AG04450 (cell line): ENCODE results near the gene KCNH5. TPM values are rescaled to one million over a fixed set of nuclear protein-coding genes. Genes with fewer than 3 reads are reported as not detected.
A peak's percentile ranks its signal among the peaks of the same experiment; 100 is the strongest.
"Not testable (repeated sequence)": the region's sequence is repeated elsewhere in the genome, so short reads cannot be mapped to it uniquely, and the experiment has no call there.

Experiments
- CTCF ChIA-PET: fragments of 300-600, 350-600 bp; formaldehyde crosslinking; extraction: SDS; loops from one replicate; lab custom pipeline; 2022; ENCODE audit warnings: antibody characterized with exemption, inconsistent platforms; lab: Charles Lee
- POLR2A ChIA-PET: fragments of 350-600 bp; formaldehyde crosslinking; extraction: SDS; loops from one replicate; lab custom pipeline; 2021; ENCODE audit warnings: antibody characterized with exemption, inconsistent platforms; lab: Yijun Ruan, JAX
- DNase-seq: peaks from one replicate; pipeline ENCODE4 v3.0.0-alpha.2; 2011; ENCODE audit warnings: low read depth, low spot score
- H3K27ac ChIP-seq: one replicate; pipeline ENCODE4 v1.5.1; 2012; ENCODE audit warnings: low read depth, low read length, control low read depth
- H3K27me3 ChIP-seq: one replicate; pipeline ENCODE4 v1.6.0; 2012; ENCODE audit warnings: low read length; ENCODE audit not compliant: control insufficient read depth, insufficient read depth
- H3K4me3 ChIP-seq: 2 replicates; pipeline ENCODE4 v1.5.1; 2011; ENCODE audit warnings: mild to moderate bottlenecking, low read depth, low read length, control low read depth
- H3K9me3 ChIP-seq: 2 replicates; pipeline ENCODE4 v1.5.1; 2012; ENCODE audit warnings: low read length; ENCODE audit not compliant: control insufficient read depth, insufficient read depth
- polyA plus RNA-seq: library from polyadenylated mRNA; depleted of rRNA; stranded (reverse); fragments of >200 nt; gene quantifications from 2 replicates; pipeline ENCODE4 v1.2.3, GENCODE V29; 2011
- TF ChIP-seq, protein P1 (sequence below): IDR thresholded peaks from 2 replicates; pipeline ENCODE4 v1.5.1; 2011; ENCODE audit warnings: low read depth, low read length, control low read depth, inconsistent platforms

The KCNH5 gene
- polyA plus RNA-seq, 1 experiment, result 0.24 TPM

DNA sequence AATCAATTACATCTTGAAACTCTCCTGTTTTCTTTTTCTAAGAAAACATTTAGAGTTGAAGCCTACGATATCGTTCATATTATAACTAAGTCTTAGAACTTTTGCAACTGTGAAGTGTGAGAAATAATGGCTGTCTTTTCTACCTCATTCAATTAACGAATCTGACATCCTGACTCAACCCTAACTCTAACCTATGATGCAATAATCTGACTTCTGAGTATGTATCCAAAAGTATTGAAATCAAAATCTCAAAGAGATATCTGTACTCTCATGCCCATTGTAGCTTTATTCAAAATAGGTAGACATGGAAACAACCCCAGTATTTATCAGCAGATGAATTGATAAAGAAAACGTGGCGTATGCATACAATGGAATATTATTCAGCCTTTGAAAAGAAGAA lies 252.7 kb downstream of the KCNH5 start:
- H3K4me3 ChIP-seq, result no peak overlapping the region
- ChIA-PET CTCF (no interaction called here), POLR2A (no interaction called here)
- DNase-seq, result no peak
- H3K27me3 ChIP-seq, result no peaks in the 10 kb centered on the region
- no peak overlapping the region for H3K27ac ChIP-seq
- H3K9me3 ChIP-seq, result no peaks in the 10 kb centered on the region
- TF ChIP-seq, protein P1, sequence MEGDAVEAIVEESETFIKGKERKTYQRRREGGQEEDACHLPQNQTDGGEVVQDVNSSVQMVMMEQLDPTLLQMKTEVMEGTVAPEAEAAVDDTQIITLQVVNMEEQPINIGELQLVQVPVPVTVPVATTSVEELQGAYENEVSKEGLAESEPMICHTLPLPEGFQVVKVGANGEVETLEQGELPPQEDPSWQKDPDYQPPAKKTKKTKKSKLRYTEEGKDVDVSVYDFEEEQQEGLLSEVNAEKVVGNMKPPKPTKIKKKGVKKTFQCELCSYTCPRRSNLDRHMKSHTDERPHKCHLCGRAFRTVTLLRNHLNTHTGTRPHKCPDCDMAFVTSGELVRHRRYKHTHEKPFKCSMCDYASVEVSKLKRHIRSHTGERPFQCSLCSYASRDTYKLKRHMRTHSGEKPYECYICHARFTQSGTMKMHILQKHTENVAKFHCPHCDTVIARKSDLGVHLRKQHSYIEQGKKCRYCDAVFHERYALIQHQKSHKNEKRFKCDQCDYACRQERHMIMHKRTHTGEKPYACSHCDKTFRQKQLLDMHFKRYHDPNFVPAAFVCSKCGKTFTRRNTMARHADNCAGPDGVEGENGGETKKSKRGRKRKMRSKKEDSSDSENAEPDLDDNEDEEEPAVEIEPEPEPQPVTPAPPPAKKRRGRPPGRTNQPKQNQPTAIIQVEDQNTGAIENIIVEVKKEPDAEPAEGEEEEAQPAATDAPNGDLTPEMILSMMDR, result no peak

DNA sequence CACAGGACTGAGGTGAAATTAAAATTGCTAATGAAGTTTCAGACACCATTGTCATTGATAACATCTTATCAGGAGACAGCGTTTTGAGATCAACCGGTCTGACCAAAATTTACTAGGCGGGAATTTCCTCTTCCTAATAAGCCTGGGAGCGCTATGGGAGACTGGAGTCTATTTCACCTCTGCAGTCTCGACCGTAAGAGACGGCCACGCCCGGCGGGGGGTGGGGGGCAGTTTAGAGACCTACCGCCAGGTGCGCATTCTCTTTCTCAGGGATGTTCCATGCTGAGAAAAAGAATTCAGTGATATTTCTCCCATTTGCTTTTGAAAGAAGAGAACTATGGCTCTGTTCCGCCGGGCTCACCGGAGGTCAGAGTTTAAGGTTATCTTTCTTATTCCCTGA lies 263.9 kb downstream of the KCNH5 start:
- H3K9me3 ChIP-seq, POLR2A ChIA-PET, CTCF ChIA-PET, H3K27me3 ChIP-seq, H3K4me3 ChIP-seq, H3K27ac ChIP-seq, DNase-seq: not testable (repeated sequence)

DNA sequence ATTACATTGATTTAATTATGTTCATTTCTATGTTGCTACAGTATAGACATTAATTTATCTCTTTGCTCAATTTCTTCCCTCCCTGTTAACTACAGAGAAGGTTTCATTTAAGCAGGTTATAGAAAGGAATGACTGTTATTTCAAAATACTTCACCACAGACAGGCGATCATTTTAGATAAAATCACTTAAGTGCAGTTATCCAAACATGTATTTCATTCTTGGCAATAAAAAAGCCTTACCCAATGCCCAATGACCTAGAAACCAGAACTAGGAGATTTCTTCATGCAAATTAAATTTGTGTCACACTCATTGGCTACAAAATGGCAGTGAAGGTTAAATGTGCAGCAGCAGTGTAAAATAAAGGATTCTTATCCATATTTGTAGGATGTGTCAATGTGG lies 266.4 kb downstream of the KCNH5 start:
- ChIA-PET CTCF (no interaction called here), POLR2A (no interaction called here)
- Histone ChIP-seq H3K27ac (no peak overlapping the region), H3K27me3 (no peaks in the 10 kb centered on the region), H3K4me3 (no peak overlapping the region), H3K9me3 (no peaks in the 10 kb centered on the region)
- TF ChIP-seq, protein P1, result no peak
- peak; percentile 11 for DNase-seq

DNA sequence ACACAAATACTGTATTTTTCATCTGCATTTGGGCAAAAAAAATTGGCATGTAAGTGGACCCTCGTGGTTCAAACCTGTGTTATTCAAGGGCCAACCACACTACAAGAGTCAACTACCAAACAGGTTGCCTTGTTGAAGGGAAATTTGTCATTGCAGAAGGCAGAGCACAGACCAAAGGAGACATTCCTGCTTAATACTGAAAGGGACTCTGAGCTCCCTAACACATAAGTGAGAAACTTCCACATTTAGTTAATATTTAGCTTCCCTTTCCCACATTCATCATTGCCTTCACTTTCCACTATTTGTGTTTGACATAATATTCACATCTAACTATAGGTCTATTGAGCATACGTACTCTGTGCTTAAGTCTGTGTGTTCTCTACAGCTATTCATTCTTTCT lies 266.9 kb downstream of the KCNH5 start:
- H3K4me3 ChIP-seq, result no peak overlapping the region
- TF ChIP-seq, protein P1, result no peak
- CTCF ChIA-PET, result no interaction called here
- no peaks in the 10 kb centered on the region for H3K9me3 ChIP-seq
- POLR2A ChIA-PET, result no interaction called here
- H3K27ac ChIP-seq, result no peak overlapping the region
- DNase-seq, result no peak
- no peaks in the 10 kb centered on the region for H3K27me3 ChIP-seq

DNA sequence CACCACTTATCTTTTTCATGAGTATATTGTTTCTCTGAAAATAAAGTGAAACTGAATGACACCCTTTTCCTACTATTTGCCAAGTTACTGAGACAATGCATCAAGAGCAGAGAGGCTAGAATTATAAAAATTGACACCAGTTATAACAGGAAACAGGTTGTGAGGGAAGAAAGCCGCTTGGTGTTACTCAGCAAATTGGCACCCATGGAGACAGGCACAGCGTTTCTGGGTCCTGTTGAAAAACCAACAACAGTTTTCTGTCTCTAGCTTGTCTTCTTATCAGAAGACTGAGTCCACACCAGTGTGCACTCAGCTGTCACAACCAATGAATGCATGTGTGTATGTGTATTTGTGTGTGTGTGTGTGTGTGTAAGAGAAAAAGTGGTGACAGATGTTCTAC lies 267.7 kb downstream of the KCNH5 start:
- Histone ChIP-seq H3K27me3 (no peaks in the 10 kb centered on the region), H3K9me3 (no peaks in the 10 kb centered on the region), H3K27ac (no peak overlapping the region), H3K4me3 (no peak overlapping the region)
- TF ChIP-seq, protein P1, result no peak
- ChIA-PET CTCF (interaction anchor here (0.7 kb wide), 1 partner anchor 397 kb away, joined by 3 read pairs; no protein-coding TSS in a partner anchor), POLR2A (no interaction called here)
- DNase-seq, result no peak

DNA sequence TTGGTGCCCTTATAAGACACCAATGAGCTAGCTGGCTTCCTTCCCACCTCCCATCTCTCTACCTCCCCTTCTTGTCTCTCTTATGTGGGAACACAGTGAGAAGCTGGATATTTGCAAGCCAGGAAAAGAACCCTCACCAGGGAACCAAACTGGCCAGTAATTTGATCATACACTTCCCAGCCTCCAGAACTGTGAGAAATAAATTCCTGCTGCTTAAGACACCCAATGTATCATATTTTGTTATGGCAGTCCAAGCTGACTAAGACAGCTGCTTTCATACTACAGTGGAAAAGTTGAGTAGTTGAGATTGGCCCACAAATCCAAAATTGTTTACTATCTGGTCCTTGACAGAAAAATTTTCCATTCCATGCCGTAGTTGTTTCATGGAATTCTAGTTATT lies 269.0 kb downstream of the KCNH5 start:
- Histone ChIP-seq H3K9me3 (no peaks in the 10 kb centered on the region), H3K27ac (peak overlapping the region; percentile 42), H3K4me3 (no peak overlapping the region), H3K27me3 (no peaks in the 10 kb centered on the region)
- DNase-seq, result peak; percentile 70
- TF ChIP-seq, protein P1, result no peak
- ChIA-PET POLR2A (interaction anchor here (0.7 to 0.9 kb wide), 2 partner anchors 84 to 183 kb away, joined by 3 to 4 read pairs; no protein-coding TSS in a partner anchor), CTCF (no interaction called here)
